Sigmoid colon (tissue), 7 donors: ENCODE results near the gene TENM4. TPM values are rescaled to one million over a fixed set of nuclear protein-coding genes. Genes with fewer than 3 reads are reported as not detected.

Source experiments
- DNase-seq: peaks from one replicate; pipeline ENCODE4 v3.0.0-alpha.2; 2019
- H3K27ac ChIP-seq, 4 donors: fragments of 200-600 bp; sonication (generic); one replicate each; pipeline ENCODE4 v1.5.1; 2016 to 2019; ENCODE audit warnings: mild to moderate bottlenecking in 1 of 4
- H3K27me3 ChIP-seq, 3 donors: fragments of 200-600 bp; sonication (generic); one replicate each; pipeline ENCODE4 v1.5.1; 2019; ENCODE audit warnings: mild to moderate bottlenecking in 1 of 3
- H3K36me3 ChIP-seq, 4 donors: fragments of 200-600 bp; sonication (generic); one replicate each; pipeline ENCODE4 v1.5.1; 2016 to 2019
- H3K4me1 ChIP-seq, 4 donors: fragments of 200-600 bp; sonication (generic); one replicate each; pipeline ENCODE4 v1.5.1; 2017 to 2019
- H3K4me3 ChIP-seq, 4 donors: fragments of 200-600 bp; sonication (generic); one replicate each; pipeline ENCODE4 v1.5.1; 2017 to 2019; ENCODE audit warnings: mild to moderate bottlenecking in 2 of 4, moderate library complexity in 1 of 4
- H3K9me3 ChIP-seq, 4 donors: fragments of 200-600 bp in 3 of 4; sonication (generic) in 3 of 4; one replicate each; pipeline versions ENCODE4 v1.5.1 to v1.6.1; 2013 to 2019
- EP300 ChIP-seq, 4 donors: sonication (generic); formaldehyde crosslinking; IDR thresholded peaks; one replicate each; pipeline ENCODE4 v1.6.1; 2017; ENCODE audit warnings: antibody characterized with exemption in 4 of 4
- POLR2A ChIP-seq, 2 donors: fragments of 450-650 bp; IDR thresholded peaks; one replicate each; pipeline ENCODE4 v1.6.1; 2016; ENCODE audit warnings: antibody characterized with exemption in 2 of 2, mild to moderate bottlenecking in 2 of 2, moderate library complexity in 2 of 2
- POLR2AphosphoS5 ChIP-seq, 4 donors: sonication (generic); formaldehyde crosslinking; IDR thresholded peaks; one replicate each; pipeline ENCODE4 v1.6.1; 2017; ENCODE audit warnings: antibody characterized with exemption in 4 of 4
- WGBS, 2 donors: extraction: QIAGEN DNeasy Blood & Tissue Kit; methylation state at CpG; one replicate each; pipeline ENCODE4 v1.1.7; 2013; 5-methylcytosine and 5-hydroxymethylcytosine counted together
- intact Hi-C: fragments of 100-400 bp; cut with DNase I; formaldehyde crosslinking; loops from one replicate; pipeline ENCODE4 v1.15.1; 2023
- polyA plus RNA-seq, 3 donors: library from polyadenylated mRNA; stranded (reverse); fragments of 200-250 nt; gene quantifications; one replicate each; pipeline ENCODE4 v1.2.3, GENCODE V29; 2013
- total RNA-seq, 4 donors: library from RNA; depleted of rRNA; stranded (reverse); fragments of >200 nt; gene quantifications; one replicate each; pipeline ENCODE4 v1.1.0, GENCODE V29; 2016
- TF ChIP-seq, protein P1 (sequence below), 4 experiments: fragments of 450-650 bp in 3 of 4; fragments of 200-600 bp in 1 of 4; IDR thresholded peaks; one replicate each; pipeline ENCODE4 v1.5.1; 2016 to 2019; ENCODE audit warnings: antibody characterized with exemption in 4 of 4, mild to moderate bottlenecking in 3 of 4, moderate library complexity in 2 of 4
- donor health status: healthy with polysubstance abuse.
- donor health status: Bipolar disorder and iron deficiency.
- donor health status: healthy.

The TENM4 gene
- total and polyA plus RNA-seq, 7 donors, result 0.23 to 14.6 (median 1.9) TPM; not detected in 1

DNA sequence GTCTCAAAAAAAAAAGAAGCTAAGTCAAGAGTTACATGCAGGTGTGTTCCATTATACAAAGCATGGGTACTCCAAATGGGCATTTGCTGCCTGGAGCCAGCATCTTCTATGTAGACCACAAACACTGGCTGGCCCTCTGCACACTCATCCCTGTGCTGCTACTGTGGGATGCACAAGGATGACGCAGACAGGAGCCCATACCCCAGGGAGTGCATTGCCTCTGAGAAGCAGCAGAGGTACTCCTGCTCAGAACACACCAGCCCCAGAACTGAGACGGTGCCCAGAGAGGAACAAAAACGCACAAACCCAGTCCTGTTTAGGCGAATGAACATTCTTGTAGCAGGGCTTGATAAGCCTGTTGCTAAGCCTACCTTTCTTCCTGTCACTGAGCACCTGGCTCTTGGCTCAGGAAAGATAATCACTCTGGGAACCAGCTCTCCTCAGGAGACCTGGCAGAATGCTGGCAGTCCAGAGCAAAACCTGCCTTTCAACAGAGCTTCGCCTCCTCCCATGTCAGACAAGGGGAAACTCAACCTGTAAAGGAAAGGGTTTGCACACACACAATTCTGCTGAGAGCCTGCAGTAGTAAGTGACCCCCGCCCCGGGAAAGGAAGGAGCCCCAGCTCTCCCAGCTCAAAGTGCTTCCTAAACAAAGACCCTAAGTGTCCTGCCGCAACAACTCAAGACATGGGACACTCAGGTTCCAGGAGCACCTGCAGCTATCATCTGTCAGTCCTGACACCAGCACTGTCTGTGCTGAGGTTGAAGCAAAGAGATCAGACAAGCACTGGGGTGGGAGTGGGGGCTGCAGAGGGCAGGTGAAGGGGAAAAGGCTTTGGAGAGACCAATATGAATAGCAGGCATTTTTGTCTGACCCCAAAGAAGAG lies 145.7 kb downstream of the TENM4 start:
- Histone ChIP-seq H3K27me3 (no peaks in the 10 kb centered on the region), H3K4me3 (no peak overlapping the region), H3K27ac (no peak overlapping the region), H3K9me3 (no peaks in the 10 kb centered on the region), H3K4me1 (no peaks in the 10 kb centered on the region), H3K36me3 (no peaks in the 10 kb centered on the region)
- DNase-seq, result no peak
- 46 to 73% methylated on average over 8 of the region's 8 CpGs for WGBS, 2 donors
- intact Hi-C loops, result no loop called here
- no peak for TF ChIP-seq EP300 (IDR thresholded peaks at IDR 0.05)
- TF ChIP-seq POLR2A (IDR thresholded peaks at IDR 0.05), result no peak
- TF ChIP-seq POLR2AphosphoS5 (IDR thresholded peaks at IDR 0.05), result no peak
- TF ChIP-seq, protein P1, sequence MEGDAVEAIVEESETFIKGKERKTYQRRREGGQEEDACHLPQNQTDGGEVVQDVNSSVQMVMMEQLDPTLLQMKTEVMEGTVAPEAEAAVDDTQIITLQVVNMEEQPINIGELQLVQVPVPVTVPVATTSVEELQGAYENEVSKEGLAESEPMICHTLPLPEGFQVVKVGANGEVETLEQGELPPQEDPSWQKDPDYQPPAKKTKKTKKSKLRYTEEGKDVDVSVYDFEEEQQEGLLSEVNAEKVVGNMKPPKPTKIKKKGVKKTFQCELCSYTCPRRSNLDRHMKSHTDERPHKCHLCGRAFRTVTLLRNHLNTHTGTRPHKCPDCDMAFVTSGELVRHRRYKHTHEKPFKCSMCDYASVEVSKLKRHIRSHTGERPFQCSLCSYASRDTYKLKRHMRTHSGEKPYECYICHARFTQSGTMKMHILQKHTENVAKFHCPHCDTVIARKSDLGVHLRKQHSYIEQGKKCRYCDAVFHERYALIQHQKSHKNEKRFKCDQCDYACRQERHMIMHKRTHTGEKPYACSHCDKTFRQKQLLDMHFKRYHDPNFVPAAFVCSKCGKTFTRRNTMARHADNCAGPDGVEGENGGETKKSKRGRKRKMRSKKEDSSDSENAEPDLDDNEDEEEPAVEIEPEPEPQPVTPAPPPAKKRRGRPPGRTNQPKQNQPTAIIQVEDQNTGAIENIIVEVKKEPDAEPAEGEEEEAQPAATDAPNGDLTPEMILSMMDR (IDR thresholded peaks at IDR 0.05), result no peak

DNA sequence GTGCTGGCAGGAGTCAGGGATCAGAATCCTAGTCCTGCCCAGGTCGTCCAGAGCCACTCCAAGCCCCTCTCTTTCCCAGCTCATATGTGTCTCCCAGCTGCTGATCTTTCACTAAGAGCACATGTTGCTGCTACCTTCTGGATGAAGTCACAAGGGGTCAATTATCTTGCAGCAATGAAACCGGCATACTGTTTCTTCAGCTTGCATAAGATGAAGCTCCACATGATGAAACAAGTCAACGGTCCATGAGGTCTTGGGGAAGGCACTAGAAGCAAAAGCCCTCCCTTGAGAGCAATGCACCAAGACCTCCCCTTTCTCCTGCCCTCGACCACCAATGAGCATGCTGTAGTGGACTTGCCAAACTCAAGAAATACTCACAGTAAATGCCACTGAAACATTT lies 148.9 kb downstream of the TENM4 start:
- H3K4me3 ChIP-seq, result no peak overlapping the region
- no peak overlapping the region for H3K27ac ChIP-seq
- H3K27me3 ChIP-seq, result no peaks in the 10 kb centered on the region
- no peaks in the 10 kb centered on the region for H3K4me1 ChIP-seq
- intact Hi-C loops, result no loop called here
- no peaks in the 10 kb centered on the region for H3K9me3 ChIP-seq
- 75 to 81% methylated on average over 4 of the region's 4 CpGs for WGBS, 2 donors
- no peak for DNase-seq
- no peaks in the 10 kb centered on the region for H3K36me3 ChIP-seq
- TF ChIP-seq EP300 (IDR thresholded peaks at IDR 0.05), result no peak
- TF ChIP-seq POLR2AphosphoS5 (IDR thresholded peaks at IDR 0.05), result no peak
- TF ChIP-seq POLR2A (IDR thresholded peaks at IDR 0.05), result no peak
- TF ChIP-seq, protein P1 (IDR thresholded peaks at IDR 0.05), result no peak

DNA sequence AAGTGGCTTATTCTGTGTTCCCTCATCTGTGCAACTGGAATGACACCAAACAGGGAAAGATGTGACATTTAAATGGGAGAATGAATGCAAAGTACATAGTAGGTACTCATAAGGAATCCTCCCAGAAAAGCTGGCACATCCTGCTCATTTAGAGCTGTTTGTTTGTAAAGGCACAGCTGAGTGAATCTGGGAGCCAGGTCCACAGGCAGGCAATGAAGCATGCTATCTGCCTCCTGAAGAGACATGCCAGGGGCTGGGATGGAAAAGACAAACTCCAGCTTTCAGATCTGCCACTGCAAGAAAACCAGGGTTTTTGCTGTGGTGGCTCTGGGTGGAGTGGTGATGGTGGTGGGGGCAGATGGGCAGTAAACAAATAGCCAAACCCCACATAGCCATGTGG lies 150.1 kb downstream of the TENM4 start:
- Histone ChIP-seq H3K36me3 (no peaks in the 10 kb centered on the region), H3K27me3 (no peaks in the 10 kb centered on the region), H3K9me3 (no peaks in the 10 kb centered on the region), H3K4me3 (no peak overlapping the region), H3K27ac (no peak overlapping the region), H3K4me1 (no peaks in the 10 kb centered on the region)
- intact Hi-C loops, result no loop called here
- TF ChIP-seq POLR2AphosphoS5 (IDR thresholded peaks at IDR 0.05) (no peak), EP300 (IDR thresholded peaks at IDR 0.05) (no peak), POLR2A (IDR thresholded peaks at IDR 0.05) (no peak)
- TF ChIP-seq, protein P1 (IDR thresholded peaks at IDR 0.05), result no peak
- DNase-seq, result no peak

DNA sequence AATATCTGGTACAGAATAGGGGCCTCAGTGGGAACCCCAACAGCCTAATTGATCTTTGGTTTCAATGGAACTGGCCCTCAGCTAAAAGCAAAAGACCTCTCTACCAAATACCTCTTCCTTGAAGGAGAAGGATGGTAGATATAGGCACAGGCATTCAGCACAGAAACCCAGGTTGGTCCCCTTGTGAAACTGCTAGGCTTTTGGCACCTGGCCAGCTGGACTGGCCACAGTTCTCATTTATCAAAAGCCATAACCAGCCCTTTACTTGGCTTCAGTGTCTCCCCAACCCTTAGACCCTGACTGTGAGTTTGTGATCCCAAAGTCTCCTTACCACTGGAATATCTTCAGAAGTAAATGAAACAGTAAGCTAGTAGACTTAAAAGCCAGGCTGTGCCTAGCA lies 152.9 kb downstream of the TENM4 start:
- Histone ChIP-seq H3K9me3 (no peaks in the 10 kb centered on the region), H3K27me3 (no peaks in the 10 kb centered on the region), H3K4me3 (no peak overlapping the region), H3K27ac (no peak overlapping the region), H3K4me1 (no peaks in the 10 kb centered on the region), H3K36me3 (no peaks in the 10 kb centered on the region)
- TF ChIP-seq, protein P1 (IDR thresholded peaks at IDR 0.05), result no peak
- DNase-seq, result no peak
- intact Hi-C loops, result no loop called here

DNA sequence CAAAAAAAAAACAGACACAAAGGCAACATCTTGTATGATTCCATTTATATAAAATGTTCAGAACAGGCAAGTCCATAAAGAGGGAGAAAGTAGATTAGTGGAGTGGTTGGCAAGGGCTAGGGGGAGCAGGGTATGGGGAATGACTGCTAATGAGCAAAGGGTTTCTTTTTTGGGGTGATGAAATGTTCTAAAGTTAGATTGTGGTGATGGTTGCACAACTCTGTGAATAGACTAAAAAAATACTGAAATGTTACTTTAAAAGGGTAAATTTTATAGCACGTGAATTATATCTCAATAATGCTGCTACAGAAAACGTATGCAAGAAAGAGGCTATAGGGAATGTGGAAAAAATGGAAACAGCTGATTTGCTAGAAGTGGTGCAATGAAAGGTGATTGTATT lies 155.1 kb downstream of the TENM4 start:
- WGBS, 2 donors, result 83 to 87% methylated on average over 2 of the region's 2 CpGs
- Histone ChIP-seq H3K27ac (no peak overlapping the region), H3K9me3 (no peaks in the 10 kb centered on the region), H3K27me3 (no peaks in the 10 kb centered on the region), H3K36me3 (no peaks in the 10 kb centered on the region), H3K4me1 (no peaks in the 10 kb centered on the region), H3K4me3 (no peak overlapping the region)
- intact Hi-C loops, result no loop called here
- no peak for TF ChIP-seq EP300 (IDR thresholded peaks at IDR 0.05)
- no peak for TF ChIP-seq POLR2AphosphoS5 (IDR thresholded peaks at IDR 0.05)
- TF ChIP-seq, protein P1 (IDR thresholded peaks at IDR 0.05), result no peak
- TF ChIP-seq POLR2A (IDR thresholded peaks at IDR 0.05), result no peak
- no peak for DNase-seq
